Measurements from ENCODE around the gene SP5.
A peak's percentile ranks its signal among the peaks of the same experiment; 100 is the strongest.
"Not testable (repeated sequence)": the region's sequence is repeated elsewhere in the genome, so short reads cannot be mapped to it uniquely, and the experiment has no call there.

SP5 gene

GRCh38 chr2:170715062-170715931 is at the start of gene SP5:
Gene SP5, plus strand, starts transcription at chr2:170715337. Its CDS starts 176 bp downstream, at chr2:170715513.
- peak; percentile 31 for DNase-seq

- DNase-seq: no peak
Observed at GRCh38 chr2:170665743-170666142, 49.4 kb upstream of the SP5 start.

GRCh38 chr2:170669909-170670308 is 45.2 kb upstream of the SP5 start:
- DNase-seq: no peak

- DNase-seq: no peak
Observed at GRCh38 chr2:170670651-170671050, 44.5 kb upstream of the SP5 start.

GRCh38 chr2:170671079-170671478 is 44.1 kb upstream of the SP5 start:
- no peak for DNase-seq

GRCh38 chr2:170674282-170674681 is 40.9 kb upstream of the SP5 start:
- not testable (repeated sequence) for DNase-seq

GRCh38 chr2:170675701-170676100 is 39.4 kb upstream of the SP5 start:
- no peak for DNase-seq

GRCh38 chr2:170679607-170680079 is 35.5 kb upstream of the SP5 start:
- DNase-seq: no peak

- DNase-seq: no peak
Observed at GRCh38 chr2:170680172-170680941, 34.8 kb upstream of the SP5 start.

- DNase-seq: no peak
Observed at GRCh38 chr2:170681311-170681710, 33.8 kb upstream of the SP5 start.

GRCh38 chr2:170685591-170685990 is 29.5 kb upstream of the SP5 start:
- DNase-seq: no peak

GRCh38 chr2:170689481-170689880 is 25.7 kb upstream of the SP5 start:
- no peak for DNase-seq

- DNase-seq: no peak
Observed at GRCh38 chr2:170690640-170691039, 24.5 kb upstream of the SP5 start.

GRCh38 chr2:170694316-170694715 is 20.8 kb upstream of the SP5 start:
- no peak for DNase-seq

GRCh38 chr2:170695521-170696410 is 19.4 kb upstream of the SP5 start:
- no peak for DNase-seq

- no peak for DNase-seq
Observed at GRCh38 chr2:170696948-170697347, 18.2 kb upstream of the SP5 start.

GRCh38 chr2:170701011-170701410 is 14.1 kb upstream of the SP5 start:
- no peak for DNase-seq

- DNase-seq: no peak
Observed at GRCh38 chr2:170703776-170704476, 11.2 kb upstream of the SP5 start.

- DNase-seq: no peak
Observed at GRCh38 chr2:170707821-170708795, 7.0 kb upstream of the SP5 start.

- no peak for DNase-seq
Observed at GRCh38 chr2:170710609-170710979, 4.5 kb upstream of the SP5 start.

GRCh38 chr2:170711196-170711773 is 3.9 kb upstream of the SP5 start:
- DNase-seq: no peak
